Measurements from ENCODE around the gene ZBTB18. TPM values are rescaled to one million over a fixed set of nuclear protein-coding genes. Genes with fewer than 3 reads are reported as not detected.

Gene ZBTB18
- total RNA-seq, 1 experiment from 2014 or later: 3.1 TPM

DNA sequence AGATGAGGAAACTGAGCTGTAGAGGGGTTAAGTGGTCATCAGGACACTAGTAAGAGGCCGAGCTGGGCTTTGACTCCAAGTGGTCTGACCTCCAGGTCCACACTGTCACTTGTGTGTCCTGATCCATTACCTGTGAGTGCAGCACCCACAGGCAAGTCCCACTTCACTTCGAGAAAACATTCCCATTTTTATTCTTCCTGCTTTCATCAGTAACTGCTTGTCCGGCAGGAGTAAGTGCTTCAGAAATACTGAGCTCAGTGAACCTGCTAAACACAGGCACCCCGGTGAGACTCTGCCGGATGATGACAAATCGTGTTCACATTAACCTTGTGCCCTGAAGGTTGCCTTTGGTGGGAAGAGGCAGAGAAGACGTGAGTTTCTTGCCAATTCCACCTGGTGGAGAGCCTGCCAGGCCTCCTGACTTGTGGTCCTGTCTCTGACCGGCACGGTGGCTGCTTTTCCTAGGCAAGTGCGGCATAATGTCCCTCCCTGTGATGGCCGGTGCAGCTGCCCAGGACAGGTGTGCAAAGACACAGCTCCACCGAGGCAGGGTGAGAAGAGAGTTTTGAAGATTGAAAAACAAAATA is 29.4 kb downstream of the ZBTB18 start:
- peak; percentile 50 for DNase-seq (ENCODE audit: low spot score)

GRCh38 chr1:244082969-244083368 is 31.9 kb downstream of the ZBTB18 start:
- in situ Hi-C loops (cut with HindIII; ENCODE audit: low sequenced_read_pairs): no loop called here
- DNase-seq (ENCODE audit: low spot score): no peak

More for the DNA sequence above, 29.4 kb downstream of the ZBTB18 start:
- in situ Hi-C loops (cut with HindIII; ENCODE audit: low sequenced_read_pairs): no loop called here

- in situ Hi-C loops (cut with HindIII; ENCODE audit: low sequenced_read_pairs): no loop called here
- DNase-seq (ENCODE audit: low spot score): no peak
Measured at GRCh38 chr1:244083383-244083943, 32.4 kb downstream of the ZBTB18 start.

DNA sequence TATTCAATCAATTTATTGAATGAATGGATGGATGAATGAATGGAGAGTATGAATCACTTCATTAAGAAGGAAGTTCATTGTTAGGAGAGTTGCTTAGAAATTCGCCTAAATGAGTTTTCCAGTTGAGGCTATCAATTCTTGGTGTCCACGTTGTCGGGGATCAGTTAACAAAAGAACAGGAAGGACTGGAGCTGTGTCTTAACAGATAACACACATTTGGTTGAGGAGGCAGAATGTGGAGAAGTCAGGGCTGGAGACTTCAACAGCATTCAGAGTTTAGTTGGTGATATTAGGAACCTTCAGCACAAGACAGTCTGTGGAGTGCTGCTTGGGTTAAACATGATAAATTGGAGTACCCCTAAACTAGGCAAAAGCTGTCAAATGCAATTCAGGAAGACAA is 33.7 kb downstream of the ZBTB18 start:
- in situ Hi-C loops (cut with HindIII; ENCODE audit: low sequenced_read_pairs): no loop called here
- DNase-seq (ENCODE audit: low spot score): no peak

GRCh38 chr1:244085891-244086290 is 34.8 kb downstream of the ZBTB18 start:
- in situ Hi-C loops (cut with HindIII; ENCODE audit: low sequenced_read_pairs): no loop called here
- no peak for DNase-seq (ENCODE audit: low spot score)

DNA sequence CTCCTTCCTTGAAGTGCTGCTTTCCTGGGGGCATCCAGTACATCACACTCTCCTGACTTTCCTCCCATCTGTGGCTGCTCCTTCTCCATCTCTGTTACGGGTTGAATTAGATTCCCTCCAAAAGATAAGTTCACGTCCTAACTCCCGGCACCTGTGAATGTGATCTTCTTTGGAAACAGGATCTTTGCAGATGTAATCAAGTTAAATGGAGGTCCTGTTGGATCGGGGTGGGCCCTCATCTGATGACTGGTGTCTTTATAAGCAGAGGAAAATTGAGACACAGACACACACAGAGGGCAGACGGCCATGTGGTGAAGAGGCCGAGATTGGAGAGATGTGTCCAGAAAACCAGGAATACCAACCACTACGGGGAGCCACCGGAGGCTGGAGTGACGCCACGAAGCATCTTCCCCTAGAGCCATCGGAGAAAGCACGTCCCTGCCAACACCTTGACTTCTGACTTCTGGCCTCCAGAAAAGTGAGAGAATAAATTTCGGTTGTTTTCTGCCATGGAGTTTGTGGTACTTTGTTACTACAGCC is 36.0 kb downstream of the ZBTB18 start:
- DNase-seq (ENCODE audit: low spot score): peak; percentile 83
- in situ Hi-C loops (cut with HindIII; ENCODE audit: low sequenced_read_pairs): no loop called here

DNA sequence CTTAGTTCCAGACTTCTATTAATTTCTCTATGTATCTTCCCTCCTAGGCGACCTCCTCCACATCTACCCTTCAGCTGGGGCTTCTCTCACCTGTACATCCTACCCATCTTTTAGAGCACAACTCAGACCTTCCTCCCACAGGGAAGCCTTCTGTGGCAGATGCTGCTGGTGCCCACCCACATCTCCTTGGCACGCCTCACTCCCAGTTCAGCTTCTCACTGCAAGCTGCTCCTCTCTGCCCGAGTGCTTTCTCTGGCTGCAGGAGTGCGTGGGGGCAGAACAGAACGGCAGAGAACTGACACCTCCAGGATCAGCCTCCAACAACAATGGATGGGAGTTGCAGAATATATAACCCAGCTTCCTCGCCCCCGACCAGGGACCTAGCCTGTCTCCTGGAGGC is 36.5 kb downstream of the ZBTB18 start:
- in situ Hi-C loops (cut with HindIII; ENCODE audit: low sequenced_read_pairs): no loop called here
- peak; percentile 84 for DNase-seq (ENCODE audit: low spot score)

- in situ Hi-C loops (cut with HindIII; ENCODE audit: low sequenced_read_pairs): no loop called here
- no peak for DNase-seq (ENCODE audit: low spot score)
Measured at GRCh38 chr1:244088161-244088560, 37.1 kb downstream of the ZBTB18 start.

- DNase-seq (ENCODE audit: low spot score): no peak
Measured at GRCh38 chr1:244089561-244089960, 38.5 kb downstream of the ZBTB18 start.

DNA sequence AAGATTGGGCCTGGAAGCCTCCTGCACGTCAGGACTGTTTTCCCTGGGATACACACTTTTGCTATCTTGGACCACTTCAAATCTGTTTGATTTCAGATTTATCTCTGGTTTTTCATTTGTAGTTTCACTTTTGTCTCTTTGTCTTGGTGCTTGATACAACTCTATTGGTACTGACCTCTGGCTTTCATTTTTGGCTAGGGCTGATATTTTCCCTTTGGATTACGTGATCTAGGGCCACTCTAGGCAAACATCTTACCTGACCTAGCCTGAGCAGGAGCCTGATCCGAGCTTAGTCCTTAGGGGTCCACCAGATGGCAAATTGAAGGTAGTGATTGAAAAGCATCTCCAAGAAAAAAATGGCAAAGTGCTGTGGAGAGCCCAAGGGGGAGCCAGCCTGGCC is 39.6 kb downstream of the ZBTB18 start:
- in situ Hi-C loops (cut with HindIII; ENCODE audit: low sequenced_read_pairs): no loop called here
- no peak for DNase-seq (ENCODE audit: low spot score)

More at GRCh38 chr1:244089561-244089960, 38.5 kb downstream of the ZBTB18 start:
- in situ Hi-C loops (cut with HindIII; ENCODE audit: low sequenced_read_pairs): no loop called here

DNA sequence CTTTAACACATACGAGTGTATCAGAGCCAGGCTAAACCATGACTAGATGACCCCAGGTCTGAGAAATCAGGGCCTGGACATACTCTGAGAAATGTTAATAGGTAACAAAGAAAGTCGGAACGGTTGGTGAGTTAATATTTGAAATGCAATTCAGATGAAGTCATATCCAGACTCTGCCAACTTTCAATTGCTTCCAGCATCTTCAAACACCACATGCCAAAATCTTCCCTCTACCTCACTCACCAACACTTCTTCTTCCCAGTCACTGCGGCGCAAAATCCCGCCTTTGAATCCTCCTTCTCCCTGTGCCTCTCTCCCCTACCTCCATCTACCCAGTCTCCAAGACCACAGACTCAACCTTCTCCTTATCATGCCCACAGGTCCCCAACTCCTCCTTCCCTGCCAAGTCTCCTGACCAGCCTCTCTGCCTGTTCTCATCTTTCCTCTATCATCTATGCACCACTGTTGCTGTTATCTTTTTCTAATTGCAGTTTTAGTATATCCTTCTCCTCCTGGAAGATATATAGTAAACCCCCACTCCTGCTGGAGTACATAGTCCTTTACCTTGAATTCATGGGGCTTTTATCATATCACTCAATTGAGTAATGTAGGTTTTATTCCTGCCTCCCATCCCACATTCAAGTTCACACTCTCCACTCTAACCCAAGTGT is 41.3 kb downstream of the ZBTB18 start:
- DNase-seq (ENCODE audit: low spot score): peak; percentile 46
- in situ Hi-C loops (cut with HindIII; ENCODE audit: low sequenced_read_pairs): no loop called here

- in situ Hi-C loops (cut with HindIII; ENCODE audit: low sequenced_read_pairs): no loop called here
- DNase-seq (ENCODE audit: low spot score): peak; percentile 72
Measured at GRCh38 chr1:244092964-244093638, 42.0 kb downstream of the ZBTB18 start.

DNA sequence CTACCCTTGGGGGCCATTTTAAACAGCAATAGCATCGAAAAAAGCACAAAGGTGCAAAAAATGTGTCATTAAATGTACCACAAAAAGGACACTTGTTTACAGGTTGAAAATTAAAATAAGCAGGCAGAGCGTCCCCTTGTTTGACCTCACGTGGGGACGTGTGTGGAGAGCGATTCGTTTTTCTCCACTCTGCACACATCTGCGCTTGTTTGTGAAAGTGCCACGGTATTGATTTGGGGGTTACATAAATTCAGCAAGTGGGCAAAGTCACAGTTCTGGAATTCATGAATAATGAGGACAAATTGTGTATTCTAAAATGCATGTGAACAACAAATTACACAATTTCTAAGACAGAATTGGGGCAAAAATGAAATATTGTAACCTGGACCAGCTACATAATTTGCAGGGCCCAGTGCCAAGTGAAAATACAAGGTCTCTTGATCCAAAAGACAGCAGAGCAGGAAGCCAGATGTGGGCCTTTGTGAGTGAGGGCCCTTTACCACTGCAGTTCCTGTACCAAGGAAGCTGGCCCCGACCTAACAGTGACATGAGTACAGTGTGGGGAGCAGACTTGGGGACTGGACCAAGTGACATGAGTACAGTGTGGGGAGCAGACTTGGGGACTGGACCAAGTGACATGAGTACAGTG is 43.9 kb downstream of the ZBTB18 start:
- no peak for DNase-seq (ENCODE audit: low spot score)
- in situ Hi-C loops (cut with HindIII; ENCODE audit: low sequenced_read_pairs): no loop called here

DNA sequence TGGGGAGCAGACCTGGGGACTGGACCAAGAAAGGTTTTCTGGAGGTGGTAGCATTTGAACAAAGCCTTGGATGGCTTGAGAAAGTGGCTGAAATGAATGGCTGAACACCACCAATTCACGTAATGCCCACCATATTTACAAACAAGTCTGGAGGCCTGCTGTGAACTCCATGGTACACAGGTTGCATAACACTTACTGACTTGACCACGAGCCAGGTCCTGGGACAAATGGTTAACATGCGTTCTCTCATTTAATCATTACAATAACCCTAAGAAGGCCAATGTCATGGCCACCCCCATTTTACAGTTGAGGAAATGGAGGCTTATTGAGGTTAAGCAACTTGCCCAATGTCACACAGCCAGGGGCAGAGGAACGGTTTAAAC is 44.4 kb downstream of the ZBTB18 start:
- in situ Hi-C loops (cut with HindIII; ENCODE audit: low sequenced_read_pairs): no loop called here
- DNase-seq (ENCODE audit: low spot score): no peak

- in situ Hi-C loops (cut with HindIII; ENCODE audit: low sequenced_read_pairs): no loop called here
- DNase-seq (ENCODE audit: low spot score): peak; percentile 86
Measured at GRCh38 chr1:244096066-244096610, 45.1 kb downstream of the ZBTB18 start.

DNA sequence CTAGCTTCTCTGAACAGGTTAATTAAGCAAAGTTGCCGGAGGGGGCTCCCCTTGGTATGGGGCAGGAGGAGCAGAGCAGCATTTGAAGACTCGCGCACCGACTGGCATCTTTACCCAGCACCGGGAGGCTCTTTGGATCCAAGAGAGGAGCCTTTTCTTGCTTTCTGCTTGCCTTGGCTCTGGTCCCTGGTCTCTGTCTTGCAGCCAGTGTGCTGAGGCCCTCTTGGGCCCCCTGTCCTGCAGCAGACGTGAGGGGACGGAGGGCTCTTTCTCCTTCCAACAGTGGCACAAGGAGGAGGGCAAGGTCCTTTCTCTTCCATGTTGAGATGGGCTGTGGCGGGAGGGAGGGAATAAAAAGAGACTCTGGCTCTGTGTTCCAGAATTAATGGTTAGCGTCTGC is 45.6 kb downstream of the ZBTB18 start:
- in situ Hi-C loops (cut with HindIII; ENCODE audit: low sequenced_read_pairs): no loop called here
- DNase-seq (ENCODE audit: low spot score): peak; percentile 62

- DNase-seq (ENCODE audit: low spot score): no peak
- in situ Hi-C loops (cut with HindIII; ENCODE audit: low sequenced_read_pairs): no loop called here
Measured at GRCh38 chr1:244097523-244098405, 46.7 kb downstream of the ZBTB18 start.

- DNase-seq (ENCODE audit: low spot score): peak; percentile 96
- in situ Hi-C loops (cut with HindIII; ENCODE audit: low sequenced_read_pairs): no loop called here
Measured at GRCh38 chr1:244099258-244099930, 48.3 kb downstream of the ZBTB18 start.
